Natural killer cell (primary cell): ENCODE measurements around the gene HOOK1. TPM values are rescaled to one million over a fixed set of nuclear protein-coding genes. Genes with fewer than 3 reads are reported as not detected.

Experiments used
- ATAC-seq, 3 donors: fragments of 150-1000 bp in 2 of 3; fragments of 200-7000 bp in 1 of 3; cut with Tn5 transposase; 1 replicate in 1 of 3; 2 replicates in 2 of 3; pipeline ENCODE4 v1.10.0; 2021; ENCODE audit warnings: mild to moderate bottlenecking in 2 of 3, moderate library complexity in 2 of 3
- DNase-seq, 2 donors: peaks; one replicate each; pipeline versions ENCODE4 v3.0.0 to v3.0.0-alpha.2; 2013 to 2021; ENCODE audit warnings: mixed read lengths in 1 of 2
- H3K27ac ChIP-seq: one replicate; pipeline ENCODE4 v1.5.1; 2013; ENCODE audit warnings: mild to moderate bottlenecking, low read length
- H3K27me3 ChIP-seq: one replicate; pipeline ENCODE4 v1.6.1; 2013; ENCODE audit warnings: low read length; ENCODE audit not compliant: control insufficient read depth, insufficient read depth
- H3K36me3 ChIP-seq: one replicate; pipeline ENCODE4 v1.6.1; 2013; ENCODE audit warnings: low read length; ENCODE audit not compliant: control insufficient read depth, insufficient read depth
- H3K4me1 ChIP-seq: one replicate; pipeline ENCODE4 v1.6.1; 2013; ENCODE audit warnings: low read length; ENCODE audit not compliant: control insufficient read depth, insufficient read depth
- H3K4me3 ChIP-seq: one replicate; pipeline ENCODE4 v1.5.1; 2013; ENCODE audit warnings: low read length
- H3K9me3 ChIP-seq: one replicate; pipeline ENCODE4 v1.6.1; 2013; ENCODE audit warnings: low read length; ENCODE audit not compliant: control insufficient read depth, insufficient read depth
- H3K27ac Mint-ChIP-seq, 2 donors: one replicate each; pipeline ENCODE4 v1.8.0; 2022; ENCODE audit warnings: mild to moderate bottlenecking in 2 of 2, mixed read lengths in 2 of 2, moderate library complexity in 1 of 2
- H3K27me3 Mint-ChIP-seq, 2 donors: one replicate each; pipeline ENCODE4 v1.8.0; 2022; ENCODE audit warnings: low read depth in 2 of 2, mixed read lengths in 2 of 2
- H3K36me3 Mint-ChIP-seq: one replicate; pipeline ENCODE4 v1.8.0; 2022; ENCODE audit warnings: mixed read lengths
- H3K4me1 Mint-ChIP-seq, 2 donors: one replicate each; pipeline ENCODE4 v1.8.0; 2022; ENCODE audit warnings: mixed read lengths in 2 of 2
- H3K4me3 Mint-ChIP-seq: one replicate; pipeline ENCODE4 v1.8.0; 2022; ENCODE audit warnings: mild to moderate bottlenecking, moderate library complexity, mixed read lengths
- H3K9me3 Mint-ChIP-seq, 2 donors: one replicate each; pipeline ENCODE4 v1.8.0; 2022; ENCODE audit warnings: mixed read lengths in 2 of 2
- CTCF ChIP-seq: fragments of 200-600 bp; IDR thresholded peaks from one replicate; pipeline ENCODE4 v1.8.0; 2022; ENCODE audit warnings: antibody characterized with exemption
- WGBS: methylation state at CpG from one replicate; pipeline ENCODE4 v1.1.7; 2013; ENCODE audit warnings: missing lambda C conversion rate; ENCODE audit not compliant: insufficient coverage; 5-methylcytosine and 5-hydroxymethylcytosine counted together
- intact Hi-C: fragments of 100-400 bp; cut with micrococcal nuclease; formaldehyde crosslinking; loops from one replicate; pipeline ENCODE4 v1.14.2; 2022
- total RNA-seq, 4 donors: library from RNA; stranded (reverse); fragments of 120-200 nt in 1 of 4; gene quantifications; one replicate each; pipeline versions ENCODE4 v1.2.3 to v1.2.4, GENCODE V29; 2013 to 2022

Gene HOOK1
- total RNA-seq, 3 donors from 2014 or later (not counting 1 experiment from before 2014, with no cell fraction given): 2.6 to 3.9 (median 2.7) TPM

DNA sequence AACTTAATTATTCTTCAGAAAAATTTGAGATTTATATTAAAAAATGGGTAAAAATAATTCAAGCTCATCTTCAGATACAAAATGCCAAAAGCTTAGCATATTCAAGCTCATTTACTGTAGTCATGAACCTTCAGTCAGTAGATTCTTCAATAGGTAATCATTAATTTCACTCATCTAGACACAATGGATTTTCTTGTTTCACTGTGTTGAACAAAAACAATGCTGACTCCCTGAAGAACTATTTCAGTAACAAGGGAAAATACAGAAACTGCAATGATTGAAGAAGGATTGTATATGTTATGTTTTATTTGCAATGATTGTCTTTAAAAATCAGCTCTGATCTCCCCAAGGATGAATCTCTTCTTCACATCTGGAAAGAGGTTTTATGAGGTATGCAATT is 9.2 kb upstream of the HOOK1 start:
- H3K4me1 ChIP-seq: no peaks in the 10 kb centered on the region
- TF ChIP-seq CTCF: no peak
- no peaks in the 10 kb centered on the region for H3K4me1 Mint-ChIP-seq
- no peak for ATAC-seq
- H3K36me3 ChIP-seq: no peaks in the 10 kb centered on the region
- peaks cover 20 to 59% of the 10 kb centered on the region in 2 donors for H3K27me3 Mint-ChIP-seq
- intact Hi-C loops: no loop called here
- H3K27ac ChIP-seq: no peak overlapping the region
- DNase-seq: no peak
- H3K27me3 ChIP-seq: no peaks in the 10 kb centered on the region
- no peak overlapping the region for H3K27ac Mint-ChIP-seq
- peaks cover 0 to 2% of the 10 kb centered on the region in 2 donors for H3K9me3 Mint-ChIP-seq
- no peak overlapping the region for H3K4me3 Mint-ChIP-seq
- no peak overlapping the region for H3K4me3 ChIP-seq
- H3K36me3 Mint-ChIP-seq: no peaks in the 10 kb centered on the region
- H3K9me3 ChIP-seq: no peaks in the 10 kb centered on the region

- DNase-seq (peak; percentile 61 to 96), ATAC-seq (peak; percentile 90 to 91 (median 91))
- H3K4me1 Mint-ChIP-seq: peaks cover 9 to 10% of the 10 kb centered on the region in 2 donors
- H3K27ac Mint-ChIP-seq: no peak overlapping the region
- no peak for TF ChIP-seq CTCF
- H3K27me3 Mint-ChIP-seq: peaks cover 15 to 23% of the 10 kb centered on the region in 2 donors
- H3K27me3 ChIP-seq: no peaks in the 10 kb centered on the region
- no peaks in the 10 kb centered on the region for H3K36me3 Mint-ChIP-seq
- H3K9me3 ChIP-seq: no peaks in the 10 kb centered on the region
- 11% methylated on average over 50 of the region's 50 CpGs for WGBS
- intact Hi-C loops: no loop called here
- H3K4me1 ChIP-seq: peaks cover 18% of the 10 kb centered on the region
- peak overlapping the region; percentile 49 for H3K4me3 ChIP-seq
- no peaks in the 10 kb centered on the region for H3K36me3 ChIP-seq
- no peaks in the 10 kb centered on the region for H3K9me3 Mint-ChIP-seq
- H3K4me3 Mint-ChIP-seq: no peak overlapping the region
- H3K27ac ChIP-seq: no peak overlapping the region
These were observed 409 bp upstream of the HOOK1 start for GRCh38 chr1:59814180-59814900.

DNA sequence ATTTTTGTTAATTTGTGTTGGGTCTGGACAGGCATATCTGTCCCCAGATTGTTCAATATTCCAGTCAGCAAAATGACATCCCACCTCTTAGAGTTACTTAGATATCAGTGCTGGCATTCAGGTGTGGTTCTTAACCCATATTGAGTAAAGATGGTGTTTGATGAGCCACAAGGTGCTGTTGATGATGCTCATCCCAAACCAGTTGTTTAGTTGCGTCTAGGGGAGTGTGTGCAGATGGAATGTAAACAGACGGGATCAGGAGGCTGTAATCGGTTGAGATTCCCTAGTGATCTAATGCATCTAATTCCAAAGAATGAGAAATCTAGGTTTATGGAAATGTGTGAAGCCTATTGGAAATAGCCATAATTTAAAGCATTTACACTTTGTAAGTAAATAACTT is 1.1 kb downstream of the HOOK1 start:
- Histone ChIP-seq H3K4me3 (no peak overlapping the region), H3K27me3 (no peaks in the 10 kb centered on the region), H3K27ac (no peak overlapping the region), H3K4me1 (peaks cover 18% of the 10 kb centered on the region), H3K36me3 (no peaks in the 10 kb centered on the region), H3K9me3 (no peaks in the 10 kb centered on the region)
- peaks cover 9 to 10% of the 10 kb centered on the region in 2 donors for H3K4me1 Mint-ChIP-seq
- intact Hi-C loops: no loop called here
- ATAC-seq (no peak), DNase-seq (peak in 1 of 2 donors; percentile 16)
- peaks cover 8 to 10% of the 10 kb centered on the region in 2 donors for H3K27me3 Mint-ChIP-seq
- WGBS: 100% methylated on average over 3 of the region's 3 CpGs
- TF ChIP-seq CTCF: no peak
- H3K9me3 Mint-ChIP-seq: no peaks in the 10 kb centered on the region
- H3K4me3 Mint-ChIP-seq: no peak overlapping the region
- H3K36me3 Mint-ChIP-seq: no peaks in the 10 kb centered on the region
- no peak overlapping the region for H3K27ac Mint-ChIP-seq
